Cerebellar nuclear complex (tissue), 1 donor: ENCODE data around the gene CEACAM18.
"Not testable (repeated sequence)": the region's sequence is repeated elsewhere in the genome, so short reads cannot be mapped to it uniquely, and the experiment has no call there.

Source experiments
- DNase-seq, 2 experiments: peaks; one replicate each; lab custom pipeline; 2025; lab: John Stamatoyannopoulos, UW

Gene CEACAM18

GRCh38 chr19:51461723-51462161, 16.6 kb upstream of the CEACAM18 start:
- DNase-seq, result no peak

- no peak for DNase-seq
Measured at GRCh38 chr19:51462276-51462675, 16.1 kb upstream of the CEACAM18 start.

- no peak for DNase-seq
Measured at GRCh38 chr19:51462681-51463080, 15.7 kb upstream of the CEACAM18 start.

- DNase-seq, result not testable (repeated sequence)
Measured at GRCh38 chr19:51463976-51464581, 14.3 kb upstream of the CEACAM18 start.

- DNase-seq, result no peak
Measured at GRCh38 chr19:51466723-51467122, 11.6 kb upstream of the CEACAM18 start.

- no peak for DNase-seq
Measured at GRCh38 chr19:51467864-51468544, 10.3 kb upstream of the CEACAM18 start.

- no peak for DNase-seq
Measured at GRCh38 chr19:51468545-51468920, 9.8 kb upstream of the CEACAM18 start.

GRCh38 chr19:51469162-51469561, 9.2 kb upstream of the CEACAM18 start:
- DNase-seq, result no peak

GRCh38 chr19:51469629-51470028, 8.7 kb upstream of the CEACAM18 start:
- DNase-seq, result no peak

- no peak for DNase-seq
Measured at GRCh38 chr19:51470966-51471365, 7.4 kb upstream of the CEACAM18 start.

- DNase-seq, result no peak
Measured at GRCh38 chr19:51471527-51471926, 6.8 kb upstream of the CEACAM18 start.

- DNase-seq, result no peak
Measured at GRCh38 chr19:51472607-51473006, 5.7 kb upstream of the CEACAM18 start.

- DNase-seq, result no peak
Measured at GRCh38 chr19:51473009-51473707, 5.2 kb upstream of the CEACAM18 start.

GRCh38 chr19:51476164-51476563, 2.2 kb upstream of the CEACAM18 start:
- DNase-seq, result no peak

GRCh38 chr19:51477344-51477743, 995 bp upstream of the CEACAM18 start:
- DNase-seq, result no peak

GRCh38 chr19:51479531-51480331, 1.4 kb downstream of the CEACAM18 start:
- no peak for DNase-seq

- no peak for DNase-seq
Measured at GRCh38 chr19:51480590-51480989, 2.3 kb downstream of the CEACAM18 start.

GRCh38 chr19:51485960-51486660, 7.8 kb downstream of the CEACAM18 start:
- no peak for DNase-seq

- DNase-seq, result no peak
Measured at GRCh38 chr19:51488491-51488890, 10.2 kb downstream of the CEACAM18 start.

- DNase-seq, result no peak
Measured at GRCh38 chr19:51489113-51489512, 10.8 kb downstream of the CEACAM18 start.

- no peak for DNase-seq
Measured at GRCh38 chr19:51490676-51491075, 12.3 kb downstream of the CEACAM18 start.

- no peak for DNase-seq
Measured at GRCh38 chr19:51491586-51491985, 13.2 kb downstream of the CEACAM18 start.
